ENCODE measurements around the gene SLC2A4. TPM values are rescaled to one million over a fixed set of nuclear protein-coding genes. Genes with fewer than 3 reads are reported as not detected.

The SLC2A4 gene
- total and polyA plus RNA-seq, 2 experiments from 2014 or later = 6.3 to 13.6 TPM

- no peaks in the 10 kb centered on the region for H3K27me3 ChIP-seq (ENCODE audit: insufficient read depth)
- Mint-ChIP-seq H3K4me1 (peaks cover 37% of the 10 kb centered on the region), H3K9me3 (peaks cover 4% of the 10 kb centered on the region; the same call in 1 of the 3 replicates), H3K27ac (peak overlapping the region; percentile 91), H3K36me3 (ENCODE audit: low read depth) (peaks cover 77% of the 10 kb centered on the region), H3K27me3 (ENCODE audit: insufficient read depth, low read depth, poor library complexity) (peaks cover 25% of the 10 kb centered on the region), H3K4me3 (peak overlapping the region; percentile 81)
- peak overlapping the region; percentile 72; the same call in 1 of the 2 replicates for H2AFZ ChIP-seq
- peak overlapping the region; percentile 91 for H3K27ac ChIP-seq (ENCODE audit: low read depth)
- ATAC-seq (no peak; the same call in 2 of the 3 replicates), DNase-seq (ENCODE audit: low spot score) (no peak)
- peaks cover 16% of the 10 kb centered on the region for H3K79me2 ChIP-seq (replicated peaks; ENCODE audit: insufficient read depth)
- peaks cover 25% of the 10 kb centered on the region for H4K20me1 ChIP-seq (replicated peaks; ENCODE audit: insufficient read depth)
- H3K4me2 ChIP-seq = peak overlapping the region; percentile 99
- TF ChIP-seq JUNB (IDR thresholded peaks at IDR 0.05; ENCODE audit: unreplicated experiment) = no peak
- H3K4me3 ChIP-seq = peak overlapping the region; percentile 94
- no peaks in the 10 kb centered on the region for H3K9me2 ChIP-seq (ENCODE audit: insufficient read depth)
- H3F3A ChIP-seq (replicated peaks; ENCODE audit: low read depth) = peaks cover 57% of the 10 kb centered on the region
- H3K4me1 ChIP-seq (ENCODE audit: insufficient read depth) = peaks cover 10% of the 10 kb centered on the region; the same call in 1 of the 2 replicates
- peaks cover 35% of the 10 kb centered on the region for H3K36me3 ChIP-seq (ENCODE audit: insufficient read depth)
These were observed 34.2 kb downstream of the SLC2A4 start for GRCh38 chr17:7315570-7316235.

- Mint-ChIP-seq H3K4me3 (peak overlapping the region; percentile 42; the same call in 1 of the 3 replicates), H3K27ac (no peak overlapping the region)
These were observed 35.8 kb downstream of the SLC2A4 start for GRCh38 chr17:7317161-7317803.

More at GRCh38 chr17:7317161-7317803, 35.8 kb downstream of the SLC2A4 start:
- no peak for TF ChIP-seq EZH2 (IDR thresholded peaks at IDR 0.05; ENCODE audit: low read depth, unreplicated experiment)
- no peak for TF ChIP-seq EZH2phosphoT487 (IDR thresholded peaks at IDR 0.05; ENCODE audit: unreplicated experiment)
- TF ChIP-seq REST (IDR thresholded peaks at IDR 0.05; ENCODE audit: unreplicated experiment) = no peak
- TF ChIP-seq CREB1 (CRISPR knock-in tag; IDR thresholded peaks at IDR 0.05; ENCODE audit: low read depth) = no peak
- no peak for TF ChIP-seq STAT1 (IDR thresholded peaks at IDR 0.05; ENCODE audit: unreplicated experiment)
- TF ChIP-seq ZNF462 (CRISPR knock-in tag; IDR thresholded peaks at IDR 0.05) = no peak
- TF ChIP-seq CTCF (conservative IDR thresholded peaks at IDR 0.05; ENCODE audit: low read depth in 2 of 2) = no peak
- no peaks in the 10 kb centered on the region for H3K27me3 ChIP-seq (ENCODE audit: insufficient read depth)
- no peak overlapping the region for H3K4me3 ChIP-seq
- no peak overlapping the region for H2AFZ ChIP-seq
- H3K4me2 ChIP-seq = no peak overlapping the region
- H3F3A ChIP-seq (replicated peaks; ENCODE audit: low read depth) = peaks cover 46% of the 10 kb centered on the region
- peaks cover 8% of the 10 kb centered on the region; the same call in 1 of the 2 replicates for H3K79me2 ChIP-seq (replicated peaks; ENCODE audit: insufficient read depth)
- H3K4me1 Mint-ChIP-seq = peaks cover 25% of the 10 kb centered on the region
- H4K20me1 ChIP-seq (replicated peaks; ENCODE audit: insufficient read depth) = peaks cover 13% of the 10 kb centered on the region
- H3K4me1 ChIP-seq (ENCODE audit: insufficient read depth) = peaks cover 6% of the 10 kb centered on the region; the same call in 1 of the 2 replicates
- no peaks in the 10 kb centered on the region for H3K9me3 Mint-ChIP-seq
- peaks cover 25% of the 10 kb centered on the region for H3K27me3 Mint-ChIP-seq (ENCODE audit: insufficient read depth, low read depth, poor library complexity)
- H3K36me3 Mint-ChIP-seq (ENCODE audit: low read depth) = peaks cover 77% of the 10 kb centered on the region
- DNase-seq (ENCODE audit: low spot score) (no peak), ATAC-seq (no peak)
- H3K9me2 ChIP-seq (ENCODE audit: insufficient read depth) = no peaks in the 10 kb centered on the region
- H3K36me3 ChIP-seq (ENCODE audit: insufficient read depth) = peaks cover 30% of the 10 kb centered on the region
- H3K27ac ChIP-seq (ENCODE audit: low read depth) = no peak overlapping the region

Data from GM23338 (cell line).